Gastrocnemius medialis (tissue), 4 donors: Measurements from ENCODE around the gene TTLL5.
A peak's percentile ranks its signal among the peaks of the same experiment; 100 is the strongest.

Experiments
- CTCF ChIP-seq, 5 experiments: fragments of 450-650 bp in 3 of 5; fragments of 200-600 bp in 2 of 5; sonication (generic) in 2 of 5; IDR thresholded peaks in 4 of 5; conservative IDR thresholded peaks in 1 of 5; 1 replicate in 4 of 5; 2 replicates in 1 of 5; pipeline ENCODE4 v1.5.1; 2016 to 2019; ENCODE audit warnings: antibody characterized with exemption in 5 of 5, mild to moderate bottlenecking in 3 of 5, moderate library complexity in 3 of 5
- POLR2A ChIP-seq, 2 donors: fragments of 450-650 bp; IDR thresholded peaks; one replicate each; pipeline ENCODE4 v1.6.1; 2017; ENCODE audit warnings: antibody characterized with exemption in 2 of 2, mild to moderate bottlenecking in 2 of 2, moderate library complexity in 2 of 2

GRCh38 chr14:75906680-75907280, 245.7 kb downstream of the TTLL5 start:
- TF ChIP-seq CTCF (IDR thresholded peaks at IDR 0.05 in 4 of 5, conservative IDR thresholded peaks at IDR 0.05 in 1 of 5) (peak; percentile 79 to 91 (median 88)), POLR2A (IDR thresholded peaks at IDR 0.05) (no peak)
